Liver (tissue), 9 donors: ENCODE data around the gene ARHGAP6. TPM values are rescaled to one million over a fixed set of nuclear protein-coding genes. Genes with fewer than 3 reads are reported as not detected.

ENCODE experiments used
- DNase-seq: peaks from one replicate; pipeline ENCODE4 v3.0.0-alpha.2; 2017; ENCODE audit warnings: low spot score
- H3K27ac ChIP-seq, 2 donors: one replicate each; pipeline ENCODE4 v1.7.0; 2013; ENCODE audit warnings: inconsistent platforms in 2 of 2, low read length in 2 of 2, control low read depth in 1 of 2, low read depth in 1 of 2, mild to moderate bottlenecking in 1 of 2
- H3K27me3 ChIP-seq, 4 donors: one replicate each; pipeline versions ENCODE4 v1.6.1 to v1.7.0; 2013; ENCODE audit warnings: low read length in 3 of 4, inconsistent platforms in 1 of 4, mild to moderate bottlenecking in 1 of 4, moderate library complexity in 1 of 4; ENCODE audit not compliant: control insufficient read depth in 4 of 4, insufficient read depth in 4 of 4
- H3K36me3 ChIP-seq, 4 donors: one replicate each; pipeline versions ENCODE4 v1.6.1 to v1.7.0; 2013; ENCODE audit warnings: low read length in 3 of 4, mild to moderate bottlenecking in 3 of 4, low read depth in 1 of 4, moderate library complexity in 1 of 4; ENCODE audit not compliant: control insufficient read depth in 4 of 4, insufficient read depth in 3 of 4
- H3K4me1 ChIP-seq, 4 donors: one replicate each; pipeline versions ENCODE4 v1.6.1 to v1.7.0; 2013; ENCODE audit warnings: low read length in 3 of 4, mild to moderate bottlenecking in 3 of 4, moderate library complexity in 1 of 4; ENCODE audit not compliant: control insufficient read depth in 4 of 4, insufficient read depth in 4 of 4
- H3K4me3 ChIP-seq, 3 donors: one replicate each; pipeline versions ENCODE4 v1.6.1 to v1.7.0; 2013; ENCODE audit warnings: low read length in 3 of 3, control low read depth in 1 of 3, low read depth in 1 of 3, mild to moderate bottlenecking in 1 of 3
- H3K9ac ChIP-seq, 2 donors: one replicate each; pipeline ENCODE4 v1.7.0; 2013; ENCODE audit warnings: low read length in 2 of 2, mild to moderate bottlenecking in 2 of 2, moderate library complexity in 2 of 2, control low read depth in 1 of 2, low read depth in 1 of 2
- H3K9me3 ChIP-seq, 4 donors: one replicate each; pipeline versions ENCODE4 v1.6.1 to v1.7.0; 2013; ENCODE audit warnings: low read length in 3 of 4; ENCODE audit not compliant: control insufficient read depth in 4 of 4
- EGR1 ChIP-seq, 2 donors: IDR thresholded peaks; 2 replicates each; pipeline ENCODE4 v1.6.1; 2016 to 2018; ENCODE audit warnings: antibody characterized with exemption in 2 of 2, low read depth in 2 of 2
- FOXA2 ChIP-seq: IDR thresholded peaks from 2 replicates; pipeline ENCODE4 v1.6.1; 2016; ENCODE audit warnings: antibody characterized with exemption
- GABPA ChIP-seq, 2 donors: IDR thresholded peaks in 1 of 2; conservative IDR thresholded peaks in 1 of 2; 2 replicates each; pipeline ENCODE4 v1.6.1; 2016; ENCODE audit warnings: antibody characterized with exemption in 2 of 2, mild to moderate bottlenecking in 1 of 2, moderate library complexity in 1 of 2
- HNF4A ChIP-seq, 2 donors: conservative IDR thresholded peaks; 2 replicates each; pipeline ENCODE4 v1.6.1; 2016; ENCODE audit warnings: antibody characterized with exemption in 2 of 2, mild to moderate bottlenecking in 2 of 2
- HNF4G ChIP-seq: IDR thresholded peaks from 2 replicates; pipeline ENCODE4 v1.6.1; 2016; ENCODE audit warnings: antibody characterized with exemption
- JUND ChIP-seq, 2 donors: IDR thresholded peaks; 2 replicates each; pipeline ENCODE4 v1.6.1; 2016; ENCODE audit warnings: antibody characterized with exemption in 2 of 2
- MAX ChIP-seq: IDR thresholded peaks from 2 replicates; pipeline ENCODE4 v1.6.1; 2016; ENCODE audit warnings: antibody characterized with exemption
- NR2F2 ChIP-seq: IDR thresholded peaks from 2 replicates; pipeline ENCODE4 v1.6.1; 2016; ENCODE audit warnings: antibody characterized with exemption
- RAD21 ChIP-seq, 2 donors: IDR thresholded peaks; 2 replicates each; pipeline ENCODE4 v1.6.1; 2016; ENCODE audit warnings: antibody characterized with exemption in 2 of 2, mild to moderate bottlenecking in 2 of 2
- REST ChIP-seq: IDR thresholded peaks from 2 replicates; pipeline ENCODE4 v1.6.1; 2016; ENCODE audit warnings: antibody characterized with exemption, mild to moderate bottlenecking
- SP1 ChIP-seq: IDR thresholded peaks from 2 replicates; pipeline ENCODE4 v1.6.1; 2018; ENCODE audit warnings: antibody characterized with exemption, mild to moderate bottlenecking
- TAF1 ChIP-seq: conservative IDR thresholded peaks from 2 replicates; pipeline ENCODE4 v1.6.1; 2016; ENCODE audit warnings: antibody characterized with exemption, mild to moderate bottlenecking
- YY1 ChIP-seq: IDR thresholded peaks from 2 replicates; pipeline ENCODE4 v1.6.1; 2016; ENCODE audit warnings: antibody characterized with exemption, mild to moderate bottlenecking
- WGBS: extraction: QIAGEN DNeasy Blood & Tissue Kit; methylation state at CpG from one replicate; pipeline ENCODE4 v1.1.7; 2013; 5-methylcytosine and 5-hydroxymethylcytosine counted together
- polyA plus RNA-seq, 2 donors: library from polyadenylated mRNA; stranded (reverse) in 1 of 2; unstranded in 1 of 2; fragments of 200-250 nt in 1 of 2; fragments of >200 nt in 1 of 2; fragmentation: Nextera tagmentation in 1 of 2; extraction: Ambion mirVana in 1 of 2; gene quantifications; one replicate each; pipeline versions ENCODE4 v1.2.1 to v1.2.3, GENCODE V29; 2013 to 2015
- total RNA-seq, 2 donors: library from RNA; depleted of rRNA; stranded (reverse); fragments of >200 nt; gene quantifications; one replicate each; pipeline ENCODE4 v1.2.3, GENCODE V29; 2014
- TF ChIP-seq, protein P1 (sequence below): IDR thresholded peaks from 2 replicates; pipeline ENCODE4 v1.6.1; 2016; ENCODE audit warnings: antibody characterized with exemption
- TF ChIP-seq, protein P2 (sequence below): fragments of 150-350 bp; IDR thresholded peaks from 2 replicates; pipeline ENCODE4 v1.5.1; 2017; ENCODE audit warnings: improper control_type of control experiment, low read depth, low read length; ENCODE audit not compliant: missing input control
- donor health status: healthy.
- donor health status: healthy.
- donor health status: healthy.
- donor health status: healthy.
- donor health status: healthy.

The ARHGAP6 gene
- total and polyA plus RNA-seq, 4 donors, result 0.10 to 2.2 (median 0.65) TPM

- WGBS, result 97% methylated on average over 7 of the region's 7 CpGs
These were observed 517.3 kb downstream of the ARHGAP6 start for GRCh38 chrX:11148401-11148800.

GRCh38 chrX:11146411-11146810, 519.3 kb downstream of the ARHGAP6 start:
- H3K4me1 ChIP-seq, result peaks cover 0 to 5% (median 0%) of the 10 kb centered on the region in 4 donors
- H3K9ac ChIP-seq, result no peak overlapping the region
- H3K27me3 ChIP-seq, result no peaks in the 10 kb centered on the region
- H3K9me3 ChIP-seq, result no peaks in the 10 kb centered on the region
- 85% methylated on average over 1 of the region's 1 CpG for WGBS
- no peak overlapping the region for H3K4me3 ChIP-seq
- no peak overlapping the region for H3K27ac ChIP-seq
- DNase-seq, result no peak
- H3K36me3 ChIP-seq, result no peaks in the 10 kb centered on the region
- TF ChIP-seq REST (no peak), TAF1 (no peak), EGR1 (IDR thresholded peaks at IDR 0.05; ENCODE audit: low read depth in 2 of 2) (no peak), JUND (IDR thresholded peaks at IDR 0.05) (no peak), NR2F2 (no peak), MAX (no peak), HNF4A (conservative IDR thresholded peaks at IDR 0.05) (no peak), RAD21 (IDR thresholded peaks at IDR 0.05) (no peak), HNF4G (no peak), YY1 (no peak), GABPA (IDR thresholded peaks at IDR 0.05 in 1 of 2, conservative IDR thresholded peaks at IDR 0.05 in 1 of 2) (no peak), FOXA2 (no peak)
- TF ChIP-seq, protein P1, sequence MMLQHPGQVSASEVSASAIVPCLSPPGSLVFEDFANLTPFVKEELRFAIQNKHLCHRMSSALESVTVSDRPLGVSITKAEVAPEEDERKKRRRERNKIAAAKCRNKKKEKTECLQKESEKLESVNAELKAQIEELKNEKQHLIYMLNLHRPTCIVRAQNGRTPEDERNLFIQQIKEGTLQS, result no peak
- TF ChIP-seq, protein P2, sequence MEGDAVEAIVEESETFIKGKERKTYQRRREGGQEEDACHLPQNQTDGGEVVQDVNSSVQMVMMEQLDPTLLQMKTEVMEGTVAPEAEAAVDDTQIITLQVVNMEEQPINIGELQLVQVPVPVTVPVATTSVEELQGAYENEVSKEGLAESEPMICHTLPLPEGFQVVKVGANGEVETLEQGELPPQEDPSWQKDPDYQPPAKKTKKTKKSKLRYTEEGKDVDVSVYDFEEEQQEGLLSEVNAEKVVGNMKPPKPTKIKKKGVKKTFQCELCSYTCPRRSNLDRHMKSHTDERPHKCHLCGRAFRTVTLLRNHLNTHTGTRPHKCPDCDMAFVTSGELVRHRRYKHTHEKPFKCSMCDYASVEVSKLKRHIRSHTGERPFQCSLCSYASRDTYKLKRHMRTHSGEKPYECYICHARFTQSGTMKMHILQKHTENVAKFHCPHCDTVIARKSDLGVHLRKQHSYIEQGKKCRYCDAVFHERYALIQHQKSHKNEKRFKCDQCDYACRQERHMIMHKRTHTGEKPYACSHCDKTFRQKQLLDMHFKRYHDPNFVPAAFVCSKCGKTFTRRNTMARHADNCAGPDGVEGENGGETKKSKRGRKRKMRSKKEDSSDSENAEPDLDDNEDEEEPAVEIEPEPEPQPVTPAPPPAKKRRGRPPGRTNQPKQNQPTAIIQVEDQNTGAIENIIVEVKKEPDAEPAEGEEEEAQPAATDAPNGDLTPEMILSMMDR, result no peak

More at GRCh38 chrX:11148401-11148800, 517.3 kb downstream of the ARHGAP6 start:
- Histone ChIP-seq H3K4me3 (no peak overlapping the region), H3K27ac (no peak overlapping the region), H3K9ac (no peak overlapping the region), H3K27me3 (no peaks in the 10 kb centered on the region), H3K36me3 (no peaks in the 10 kb centered on the region), H3K4me1 (peaks cover 0 to 5% (median 0%) of the 10 kb centered on the region in 4 donors), H3K9me3 (no peaks in the 10 kb centered on the region)
- no peak for TF ChIP-seq FOXA2
- TF ChIP-seq HNF4G, result no peak
- no peak for TF ChIP-seq MAX
- TF ChIP-seq YY1, result no peak
- TF ChIP-seq SP1, result no peak
- TF ChIP-seq REST, result no peak
- DNase-seq, result no peak
